GM10266 (cell line): ENCODE results near the gene RTN4.

Source experiments
- DNase-seq: peaks from one replicate; pipeline ENCODE4 v3.0.0; 2012; ENCODE audit errors: extremely low spot score
- CTCF ChIP-seq: IDR thresholded peaks from 2 replicates; pipeline ENCODE4 v1.5.1; 2012; ENCODE audit warnings: mild to moderate bottlenecking, low read depth; ENCODE audit not compliant: control insufficient read depth, insufficient read depth; ENCODE audit errors: missing control alignments

The RTN4 gene

GRCh38 chr2:54979321-54980044 is 70.8 kb downstream of the RTN4 start:
- TF ChIP-seq CTCF: no peak
- DNase-seq: no peak

- TF ChIP-seq CTCF: no peak
- DNase-seq: peak; percentile 38
These were observed 73.1 kb downstream of the RTN4 start for GRCh38 chr2:54977149-54977548.

DNA sequence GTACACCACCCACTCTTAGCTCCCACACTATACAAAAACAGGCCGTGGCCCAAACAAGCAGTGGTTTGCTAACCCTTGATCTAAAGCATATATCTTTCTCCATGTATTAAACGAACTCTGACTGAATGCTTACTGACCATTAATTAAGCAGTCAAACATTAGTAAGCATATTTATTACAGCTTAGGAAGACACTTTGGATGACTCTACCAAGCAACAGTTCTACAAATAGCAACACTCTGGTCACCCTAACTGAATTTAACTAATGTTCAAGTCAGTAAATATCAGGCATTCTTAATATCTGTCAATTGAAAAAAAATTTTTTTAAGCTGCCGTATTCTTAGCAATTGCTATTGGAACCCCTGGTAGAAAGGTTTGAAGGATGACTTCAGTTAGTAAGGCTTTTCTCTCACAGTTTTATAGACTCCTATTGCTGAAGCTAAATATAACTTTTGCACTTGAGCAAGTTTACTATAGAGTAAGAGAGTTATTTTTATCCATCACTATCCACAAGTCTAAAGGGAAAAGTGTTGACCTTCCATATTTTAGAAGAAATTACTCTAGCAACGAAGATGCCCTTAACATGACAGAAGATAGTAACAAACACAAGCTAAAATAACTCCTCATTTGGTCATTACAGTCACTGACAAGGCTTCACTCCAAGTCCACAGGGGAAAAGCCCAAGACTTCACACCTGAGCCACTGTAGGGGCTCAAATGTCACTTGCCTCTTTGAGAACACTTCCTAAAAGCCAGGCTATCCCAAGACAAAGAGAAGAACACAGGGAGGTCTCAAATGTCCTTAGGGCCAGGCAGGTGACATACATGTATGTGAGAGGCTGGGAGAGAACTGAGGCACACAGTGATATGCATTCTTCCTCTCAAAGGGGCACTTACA is 74.4 kb downstream of the RTN4 start:
- no peak for DNase-seq
- TF ChIP-seq CTCF: no peak

GRCh38 chr2:54975175-54975574 is 75.1 kb downstream of the RTN4 start:
- no peak for DNase-seq
- no peak for TF ChIP-seq CTCF

DNA sequence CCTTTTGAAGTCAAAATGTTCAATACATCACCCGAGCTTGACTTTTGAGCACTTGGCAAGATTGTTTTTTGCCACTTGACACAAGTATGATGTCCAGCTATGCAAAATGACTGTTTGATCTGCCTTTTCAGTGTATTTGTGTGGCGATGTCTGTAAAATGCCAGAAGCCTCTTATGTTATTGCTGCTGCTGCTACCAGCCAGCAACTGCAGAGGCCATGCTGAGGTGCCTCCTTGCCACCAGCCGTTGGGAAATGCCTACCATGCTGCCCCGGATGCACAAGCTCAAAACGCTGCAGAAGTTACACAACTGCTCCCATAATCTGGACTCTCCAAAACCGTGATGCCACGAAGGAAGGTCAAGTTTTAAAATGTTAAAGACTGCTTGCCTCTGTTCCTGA is 80.3 kb downstream of the RTN4 start:
- TF ChIP-seq CTCF: no peak
- DNase-seq: no peak

- no peak for DNase-seq
- no peak for TF ChIP-seq CTCF
These were observed 80.8 kb downstream of the RTN4 start for GRCh38 chr2:54969295-54969939.
